Adrenal gland (tissue), 12 donors: ENCODE data around the gene RHOU. TPM values are rescaled to one million over a fixed set of nuclear protein-coding genes. Genes with fewer than 3 reads are reported as not detected.

Experiments used
- DNase-seq, 7 donors: peaks; one replicate each; pipeline ENCODE4 v3.0.0-alpha.2; 2019 to 2020
- H3K27ac ChIP-seq, 5 donors: fragments of 200-600 bp; sonication (generic) in 4 of 5; 1 replicate in 3 of 5; 2 replicates in 2 of 5; pipeline versions ENCODE4 v1.5.1 to v1.8.0; 2016 to 2020; ENCODE audit warnings: mild to moderate bottlenecking in 1 of 5
- H3K27me3 ChIP-seq: fragments of 200-600 bp; 2 replicates; pipeline ENCODE4 v1.8.0; 2021
- H3K36me3 ChIP-seq, 2 donors: fragments of 200-600 bp; replicated peaks in 1 of 2; 1 replicate in 1 of 2; 2 replicates in 1 of 2; pipeline versions ENCODE4 v1.5.1 to v1.8.0; 2018 to 2022
- H3K4me1 ChIP-seq, 2 donors: fragments of 200-600 bp; replicated peaks in 1 of 2; 1 replicate in 1 of 2; 2 replicates in 1 of 2; pipeline versions ENCODE4 v1.5.1 to v1.8.0; 2018 to 2021
- H3K4me3 ChIP-seq, 4 donors: fragments of 200-600 bp; sonication (generic) in 3 of 4; one replicate each; pipeline ENCODE4 v1.5.1; 2016 to 2018
- H3K9me3 ChIP-seq, 3 donors: fragments of 200-600 bp; sonication (generic) in 1 of 3; replicated peaks in 1 of 3; 1 replicate in 2 of 3; 2 replicates in 1 of 3; pipeline versions ENCODE4 v1.5.1 to v1.8.0; 2016 to 2021
- CTCF ChIP-seq, 6 experiments: fragments of 450-650 bp in 4 of 6; fragments of 200-600 bp in 2 of 6; sonication (generic) in 1 of 6; IDR thresholded peaks; 1 replicate in 5 of 6; 2 replicates in 1 of 6; pipeline versions ENCODE4 v1.5.1 to v1.8.0; 2016 to 2021; ENCODE audit warnings: antibody characterized with exemption in 6 of 6, mild to moderate bottlenecking in 2 of 6, moderate library complexity in 1 of 6
- POLR2A ChIP-seq, 2 donors: fragments of 450-650 bp; IDR thresholded peaks; one replicate each; pipeline ENCODE4 v1.6.1; 2017; ENCODE audit warnings: antibody characterized with exemption in 2 of 2, mild to moderate bottlenecking in 2 of 2, moderate library complexity in 1 of 2
- WGBS, 4 donors: extraction: QIAGEN DNeasy Blood & Tissue Kit in 2 of 4; methylation state at CpG; one replicate each; pipeline versions ENCODE4 v1.1.5 to v1.1.7; 2013 to 2017; 5-methylcytosine and 5-hydroxymethylcytosine counted together
- intact Hi-C, 2 donors: fragments of 100-400 bp; cut with DNase I; formaldehyde crosslinking; loops; one replicate each; pipeline versions ENCODE4 v1.14.1 to v1.15.0; 2022 to 2023
- polyA plus RNA-seq, 3 donors: library from polyadenylated mRNA; stranded (reverse); fragments of 200-250 nt in 2 of 3; fragments of 350-450 nt in 1 of 3; fragmentation: Illumina TruSeq in 1 of 3; extraction: RNeasy Lipid Tissue Mini Kit (QIAGEN cat#74804) in 1 of 3; gene quantifications; one replicate each; pipeline ENCODE4 v1.2.3, GENCODE V29; 2013 to 2014
- total RNA-seq, 9 donors: library from RNA; depleted of rRNA in 4 of 9; stranded (reverse); fragments of >200 nt in 4 of 9; fragments of 120-200 nt in 1 of 9; fragmentation: NEBNext Ultra II Directional in 1 of 9; extraction: Animal tissue kit (Norgen Biotek cat#: 25700) in 1 of 9; gene quantifications; one replicate each; pipeline versions ENCODE4 v1.1.0 to v1.2.4, GENCODE V29; 2013 to 2023
- donor health status: healthy with polysubstance abuse.
- donor health status: Bipolar disorder and iron deficiency.
- donor health status: DM: yes; HTN: yes; CAD: no.
- donor health status: DM: no; HTN: no; CAD: no.
- donor health status: DM: no; HTN: no; CAD: no.
- donor health status: DM: yes; HTN: yes; CAD: no.

Gene RHOU
- total and polyA plus RNA-seq, 12 donors = 6.1 to 35.1 (median 13.7) TPM

- no peak for DNase-seq
- H3K27me3 ChIP-seq = no peaks in the 10 kb centered on the region
- WGBS, 4 donors = 89 to 97% (median 92%) methylated on average over 8 to 11 of the region's 11 CpGs
- TF ChIP-seq POLR2A (IDR thresholded peaks at IDR 0.05) (no peak), CTCF (IDR thresholded peaks at IDR 0.05) (no peak)
- intact Hi-C loops = no loop called here
- no peaks in the 10 kb centered on the region for H3K9me3 ChIP-seq
- H3K27ac ChIP-seq = no peak overlapping the region
- H3K4me1 ChIP-seq = no peaks in the 10 kb centered on the region
- no peak overlapping the region for H3K4me3 ChIP-seq
- H3K36me3 ChIP-seq = no peaks in the 10 kb centered on the region
Measured at GRCh38 chr1:228783418-228784040, 48.2 kb downstream of the RHOU start.

GRCh38 chr1:228784181-228784580 is 48.9 kb downstream of the RHOU start:
- no peaks in the 10 kb centered on the region for H3K4me1 ChIP-seq
- intact Hi-C loops = no loop called here
- H3K27ac ChIP-seq = no peak overlapping the region
- 93 to 100% (median 97%) methylated on average over 3 of the region's 3 CpGs for WGBS, 4 donors
- H3K36me3 ChIP-seq = no peaks in the 10 kb centered on the region
- no peak for DNase-seq
- H3K9me3 ChIP-seq = no peaks in the 10 kb centered on the region
- TF ChIP-seq CTCF (IDR thresholded peaks at IDR 0.05) (no peak), POLR2A (IDR thresholded peaks at IDR 0.05) (no peak)
- H3K27me3 ChIP-seq = no peaks in the 10 kb centered on the region
- H3K4me3 ChIP-seq = no peak overlapping the region

- Histone ChIP-seq H3K36me3 (no peaks in the 10 kb centered on the region), H3K9me3 (no peaks in the 10 kb centered on the region), H3K27ac (peak overlapping the region in 1 of 5 donors; percentile 10), H3K4me1 (no peaks in the 10 kb centered on the region), H3K27me3 (no peaks in the 10 kb centered on the region), H3K4me3 (no peak overlapping the region)
- intact Hi-C loops = no loop called here
- TF ChIP-seq POLR2A (IDR thresholded peaks at IDR 0.05) = no peak
- DNase-seq = no peak
- 72 to 89% (median 86%) methylated on average over 15 of the region's 15 CpGs for WGBS, 4 donors
Measured at GRCh38 chr1:228785366-228786330, 50.4 kb downstream of the RHOU start.

GRCh38 chr1:228786361-228787129 is 51.3 kb downstream of the RHOU start:
- Histone ChIP-seq H3K36me3 (no peaks in the 10 kb centered on the region), H3K4me1 (no peaks in the 10 kb centered on the region), H3K4me3 (no peak overlapping the region), H3K27ac (peak overlapping the region in 1 of 5 donors; percentile 10), H3K9me3 (no peaks in the 10 kb centered on the region), H3K27me3 (no peaks in the 10 kb centered on the region)
- TF ChIP-seq CTCF (IDR thresholded peaks at IDR 0.05) (no peak), POLR2A (IDR thresholded peaks at IDR 0.05) (no peak)
- 75 to 87% (median 81%) methylated on average over 4 of the region's 4 CpGs for WGBS, 4 donors
- intact Hi-C loops = no loop called here
- no peak for DNase-seq
